HG02678 (cell line): Measurements from ENCODE around the gene ZBTB32.
A peak's percentile ranks its signal among the peaks of the same experiment; 100 is the strongest.

Experiments used
- ATAC-seq: cut with Tn5 transposase; IDR thresholded peaks from one replicate; pipeline ENCODE4 v1.9.1; 2021; ENCODE audit warnings: mild to moderate bottlenecking, moderate library complexity; ENCODE audit not compliant: unreplicated experiment

Gene ZBTB32

DNA sequence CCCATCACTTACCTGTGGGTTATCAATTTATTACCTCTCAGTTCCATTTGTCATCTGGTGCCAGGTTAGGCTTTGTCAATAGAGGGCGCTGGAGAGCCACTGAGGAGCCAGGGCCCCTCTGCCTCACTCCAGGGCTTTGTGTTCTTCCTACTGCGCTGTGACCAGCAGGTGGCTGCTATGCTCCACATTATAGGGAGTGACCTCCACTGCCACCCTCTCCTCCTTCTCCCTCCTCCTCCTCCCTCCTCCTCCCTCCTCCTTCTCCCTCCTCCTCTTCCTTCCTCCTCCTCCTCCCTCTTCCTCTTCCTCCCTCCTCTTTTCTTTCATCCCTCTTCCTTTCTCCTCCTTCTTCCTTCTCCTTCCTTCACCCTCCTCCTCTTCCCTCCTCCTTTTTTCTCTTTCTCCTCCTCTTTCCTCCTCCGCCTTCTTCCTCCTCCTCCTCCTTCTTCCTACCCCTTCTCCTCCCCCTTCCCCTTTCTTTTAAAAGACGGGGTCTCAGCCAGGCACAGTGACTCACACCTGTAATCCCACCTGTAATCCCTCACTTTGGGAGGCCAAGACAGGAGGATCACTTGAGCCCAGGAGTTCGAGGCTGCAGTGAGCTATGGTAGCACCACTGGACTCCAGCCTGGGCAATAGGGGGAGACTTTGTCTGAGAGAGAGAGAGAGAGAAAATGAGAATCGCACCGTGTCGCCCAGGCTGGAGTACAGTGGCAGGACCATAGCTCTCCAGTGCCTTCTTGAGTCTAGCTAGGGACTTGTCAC lies 10.3 kb upstream of the ZBTB32 start:
- peak; percentile 83 for ATAC-seq

DNA sequence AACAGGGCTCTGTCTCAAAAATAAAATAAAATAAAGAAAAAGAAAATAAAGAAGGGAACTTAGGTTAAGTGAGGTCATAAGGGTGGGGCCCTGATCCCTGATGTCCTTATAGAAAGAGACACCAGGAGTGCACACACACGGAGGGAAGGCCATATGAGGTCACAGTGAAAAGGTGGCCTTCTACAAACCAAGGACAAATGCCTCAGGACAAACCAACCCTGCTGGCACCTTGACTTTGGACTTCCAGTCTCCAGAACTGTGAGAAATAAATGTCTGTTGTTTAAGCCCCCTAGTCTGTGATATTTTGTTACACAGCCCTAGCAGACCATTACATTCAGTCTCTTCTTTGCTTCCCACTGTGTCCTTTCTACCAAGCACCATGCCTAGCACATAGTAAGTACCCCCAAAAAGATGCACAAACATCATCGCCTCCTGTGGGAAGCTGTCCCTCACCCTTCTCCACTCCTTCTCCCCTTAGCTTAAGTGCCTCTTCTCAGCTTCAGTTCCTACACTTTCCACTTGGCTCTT lies 8.4 kb upstream of the ZBTB32 start:
- no peak for ATAC-seq

DNA sequence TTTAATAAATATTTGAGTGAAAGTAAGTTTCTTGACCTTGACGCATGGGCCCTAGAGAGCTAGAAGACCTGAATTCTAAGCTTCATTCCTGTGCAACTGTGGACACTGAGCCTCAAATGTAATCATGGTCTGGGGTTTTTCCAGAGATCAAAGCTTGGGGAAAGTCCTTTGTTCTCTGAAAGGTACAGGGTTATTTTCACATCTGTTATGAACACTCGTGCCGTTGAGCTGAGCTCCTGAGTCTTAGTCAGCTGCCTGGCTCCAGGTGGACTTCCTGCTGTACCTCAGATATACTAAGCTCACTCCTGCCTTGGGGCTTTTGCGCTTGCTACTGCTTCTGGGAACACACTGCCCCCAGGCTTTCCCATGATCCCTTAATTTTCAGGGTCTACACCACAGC lies 7.5 kb upstream of the ZBTB32 start:
- ATAC-seq: no peak

DNA sequence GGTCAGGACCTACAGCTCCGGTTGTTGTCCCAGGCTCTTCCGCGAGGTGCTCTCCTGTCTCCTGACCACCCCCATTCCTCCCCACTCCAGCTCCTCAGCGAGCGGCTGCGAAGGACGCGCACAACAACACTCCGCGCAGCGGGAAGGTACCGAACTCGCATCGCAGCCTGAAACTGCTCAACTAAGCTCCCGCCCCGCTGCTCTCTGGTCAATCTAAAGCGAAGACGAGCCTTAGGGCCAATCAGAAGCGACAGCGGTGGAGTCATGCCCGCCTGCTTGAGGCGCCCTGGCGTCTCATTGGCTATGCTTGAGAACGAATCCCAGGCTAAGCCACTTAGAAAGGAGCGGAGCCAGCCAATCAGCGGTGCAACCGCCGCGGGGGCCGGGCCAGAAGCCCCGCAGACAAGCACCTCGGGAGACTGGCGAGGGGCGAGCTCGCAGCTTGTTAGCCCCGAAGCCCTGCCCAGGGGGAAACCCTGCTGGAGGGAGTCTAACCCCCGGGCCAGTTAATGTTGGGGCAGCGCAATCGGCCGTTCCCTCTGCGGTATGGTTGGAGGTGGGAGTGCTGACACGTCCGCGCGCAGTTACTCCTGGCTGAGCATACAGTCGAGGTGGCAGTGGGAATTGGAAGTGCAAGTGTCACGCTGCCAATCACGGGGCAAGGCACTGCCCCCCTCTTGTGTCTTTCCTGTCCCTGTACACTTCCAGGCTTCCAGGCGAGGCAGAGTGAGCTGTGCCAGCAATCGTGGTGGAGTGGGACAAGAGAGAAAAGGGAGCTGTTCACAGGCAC lies 1.9 kb upstream of the ZBTB32 start:
- ATAC-seq: peak; percentile 97

DNA sequence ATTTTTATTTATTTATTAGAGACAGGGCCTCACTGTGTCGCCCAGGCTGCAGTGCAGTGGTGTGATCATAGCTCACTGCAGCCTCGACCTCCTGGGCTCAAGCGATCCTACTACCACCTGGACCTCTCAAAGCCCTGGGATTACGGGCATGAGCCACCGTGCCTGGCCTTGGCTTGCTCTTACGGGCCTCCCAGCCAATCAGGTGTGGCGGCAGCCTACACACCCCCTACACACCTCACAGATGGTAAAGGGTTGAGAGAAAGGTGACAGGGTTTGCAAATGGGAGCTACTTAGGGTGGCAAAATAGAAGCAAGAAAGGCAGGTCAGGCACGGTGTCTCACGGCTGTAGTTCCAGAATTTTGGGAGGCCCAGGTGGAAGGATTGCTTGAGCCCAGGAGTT lies 1.0 kb upstream of the ZBTB32 start:
- no peak for ATAC-seq

DNA sequence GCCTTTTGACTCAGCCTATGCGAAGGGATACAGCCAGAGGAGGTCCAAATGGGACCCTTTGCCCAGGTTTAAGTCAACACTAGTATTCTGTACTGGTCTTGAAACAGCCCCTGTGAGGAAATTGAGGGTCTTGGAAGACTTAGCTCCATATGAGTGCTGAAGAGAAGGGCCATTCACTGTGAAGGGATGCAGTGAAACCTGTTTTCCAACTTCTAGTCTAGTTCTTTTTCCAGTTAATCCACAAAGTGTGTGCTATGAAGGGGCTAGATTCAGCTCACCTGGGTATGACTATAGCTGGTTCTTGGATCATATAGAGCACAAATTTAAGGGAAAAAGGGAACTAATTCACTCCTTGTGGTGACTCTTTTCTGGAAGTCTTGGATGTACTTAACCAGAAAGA lies 4.0 kb downstream of the ZBTB32 start:
- no peak for ATAC-seq

DNA sequence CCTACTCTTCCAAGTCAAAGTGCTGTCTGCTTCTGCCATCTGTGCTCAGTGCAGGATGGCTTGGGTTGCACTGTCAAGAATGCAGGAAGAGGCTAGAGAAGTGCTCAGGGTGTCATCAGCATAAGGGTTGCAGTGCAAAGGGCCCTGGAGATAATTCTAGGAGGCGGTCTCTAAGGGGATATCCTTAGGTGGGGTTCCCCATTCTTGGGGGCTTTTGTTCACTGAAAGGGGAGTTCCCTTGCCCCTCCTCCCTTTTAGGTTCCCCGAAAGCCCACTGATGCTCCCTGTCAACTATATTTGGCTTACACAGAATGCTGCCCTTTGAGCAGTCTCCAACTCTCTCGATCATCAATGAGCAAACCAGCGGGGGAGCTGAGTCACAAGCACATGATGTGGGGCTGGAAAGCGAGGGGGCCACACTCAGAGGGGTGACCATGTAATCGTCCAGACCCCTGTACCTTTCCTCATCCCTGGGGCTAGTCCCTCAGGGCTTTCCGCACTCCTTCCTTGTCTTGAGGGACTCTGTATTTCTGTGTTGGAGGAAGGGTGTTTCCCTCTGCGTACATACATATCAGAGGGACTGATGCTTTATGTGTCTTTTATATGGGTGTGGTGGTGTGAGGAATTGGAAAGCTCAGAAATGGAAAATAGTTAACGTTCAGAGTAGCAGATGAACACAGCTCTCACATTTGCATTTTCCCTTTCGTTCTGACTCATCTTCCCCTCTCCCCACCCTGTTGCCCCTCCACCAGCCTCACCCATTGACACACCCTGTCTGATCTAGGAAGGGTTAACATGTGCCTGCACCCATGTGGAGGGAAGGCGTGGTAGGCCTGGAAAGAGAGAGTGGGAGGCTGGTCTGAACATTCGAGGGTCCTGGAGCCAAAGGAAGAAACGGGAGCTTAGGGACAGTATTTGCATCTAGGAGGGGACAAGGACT lies 6.7 kb downstream of the ZBTB32 start:
- ATAC-seq: peak; percentile 43

DNA sequence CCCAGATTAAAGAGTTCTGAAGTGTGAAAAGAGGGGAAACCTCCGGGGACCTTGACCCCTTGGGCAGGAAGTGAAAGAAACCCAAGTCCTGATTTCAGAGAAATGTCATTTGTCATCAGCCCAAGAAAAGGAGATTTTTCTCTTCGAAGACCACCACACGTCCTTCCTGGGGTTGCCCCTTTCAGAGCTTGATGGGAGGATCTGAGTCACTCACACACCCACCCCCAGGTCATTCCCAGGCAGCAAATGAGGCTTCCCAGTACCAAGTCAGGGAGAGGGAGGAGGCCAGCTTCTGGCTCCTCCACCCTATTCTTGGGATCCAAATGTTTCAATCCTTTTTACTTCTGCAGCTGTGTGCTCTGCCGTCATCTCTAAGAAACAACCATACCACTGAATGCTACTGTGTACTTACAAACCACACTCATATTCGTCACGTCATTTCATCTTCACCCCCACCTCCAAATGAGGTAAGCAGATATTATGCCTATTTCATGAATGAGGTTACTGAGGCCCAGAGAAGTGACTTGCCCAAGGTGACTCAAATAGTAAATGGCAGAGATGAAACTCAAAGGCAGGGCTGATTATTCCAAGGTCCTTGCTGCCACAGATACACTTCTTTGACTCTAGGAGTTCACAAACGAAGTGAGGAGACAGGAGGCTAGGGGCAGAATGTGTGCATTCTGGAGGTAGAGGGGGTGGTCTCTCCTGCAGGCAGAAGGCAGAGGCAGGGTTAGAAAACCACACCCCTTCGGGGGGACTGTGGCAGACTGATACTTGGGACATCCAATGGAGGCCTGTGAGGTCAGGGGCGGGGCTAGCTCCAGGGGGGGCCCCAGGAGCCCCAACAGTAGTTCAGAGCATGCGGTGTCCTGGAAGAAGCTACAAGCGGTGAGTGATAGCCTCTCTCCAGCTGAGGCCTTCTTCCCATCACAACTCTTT lies 8.5 kb downstream of the ZBTB32 start:
- ATAC-seq: no peak

DNA sequence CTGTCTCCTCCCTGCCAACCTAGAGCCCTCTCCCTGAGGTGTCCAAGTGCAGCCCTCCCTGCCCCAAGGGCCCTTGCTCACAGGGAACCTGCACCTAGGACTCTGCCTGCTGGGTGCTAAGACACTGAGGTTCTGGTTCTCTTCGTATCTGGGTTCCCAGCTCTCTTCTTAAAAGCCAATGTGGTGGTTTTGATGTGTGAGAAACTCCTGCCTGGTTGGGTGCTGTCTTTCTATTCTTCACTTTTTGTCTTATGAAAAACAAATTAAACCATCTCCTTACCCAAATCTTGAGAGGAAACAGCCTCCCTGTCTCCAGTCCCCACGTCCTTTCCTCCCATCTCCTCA lies 9.1 kb downstream of the ZBTB32 start:
- no peak for ATAC-seq

DNA sequence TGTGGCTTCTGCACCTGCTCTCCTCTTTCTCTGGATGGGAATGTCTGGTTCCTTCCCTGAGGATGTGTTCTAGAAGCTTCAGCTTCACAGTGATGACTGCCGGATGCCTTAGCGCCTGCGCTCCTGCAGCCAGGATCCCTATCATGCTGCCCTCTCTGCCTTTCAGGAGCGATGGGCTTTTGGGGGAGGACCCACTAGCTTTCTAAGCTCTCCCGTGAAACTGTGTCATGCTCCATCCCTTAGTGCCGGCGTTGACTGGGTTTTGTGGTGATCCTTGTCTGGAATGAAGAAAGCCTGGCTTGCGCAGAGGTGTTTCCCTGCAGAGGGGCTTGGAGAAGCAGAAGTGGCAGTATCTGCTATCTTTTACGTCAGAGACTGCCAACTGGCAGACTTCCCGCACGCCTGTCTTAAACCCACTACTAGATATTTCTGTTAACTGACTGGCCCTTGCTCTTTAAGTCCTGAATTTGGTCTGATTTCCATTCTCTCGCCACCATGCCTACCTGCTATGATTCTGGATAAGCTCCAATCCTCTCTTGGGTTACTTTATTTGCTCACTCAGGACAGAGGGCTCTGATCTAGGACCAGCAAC lies 9.6 kb downstream of the ZBTB32 start:
- ATAC-seq: no peak

DNA sequence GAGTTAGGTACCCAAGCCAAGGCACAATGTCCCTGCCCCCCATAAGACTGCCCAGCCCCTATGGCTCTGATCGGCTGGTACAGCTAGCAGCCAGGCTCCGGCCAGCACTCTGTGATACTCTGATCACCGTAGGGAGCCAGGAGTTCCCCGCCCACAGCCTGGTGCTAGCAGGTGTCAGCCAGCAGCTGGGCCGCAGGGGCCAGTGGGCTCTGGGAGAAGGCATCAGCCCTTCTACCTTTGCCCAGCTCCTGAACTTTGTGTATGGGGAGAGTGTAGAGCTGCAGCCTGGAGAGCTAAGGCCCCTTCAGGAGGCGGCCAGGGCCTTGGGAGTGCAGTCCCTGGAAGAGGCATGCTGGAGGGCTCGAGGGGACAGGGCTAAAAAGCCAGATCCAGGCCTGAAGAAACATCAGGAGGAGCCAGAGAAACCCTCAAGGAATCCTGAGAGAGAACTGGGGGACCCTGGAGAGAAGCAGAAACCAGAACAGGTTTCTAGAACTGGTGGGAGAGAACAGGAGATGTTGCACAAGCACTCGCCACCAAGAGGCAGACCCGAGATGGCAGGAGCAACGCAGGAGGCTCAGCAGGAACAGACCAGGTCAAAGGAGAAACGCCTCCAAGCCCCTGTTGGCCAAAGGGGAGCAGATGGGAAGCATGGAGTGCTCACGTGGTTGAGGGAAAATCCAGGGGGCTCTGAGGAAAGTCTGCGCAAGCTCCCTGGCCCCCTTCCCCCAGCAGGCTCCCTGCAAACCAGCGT lies 10.4 kb downstream of the ZBTB32 start:
- no peak for ATAC-seq

DNA sequence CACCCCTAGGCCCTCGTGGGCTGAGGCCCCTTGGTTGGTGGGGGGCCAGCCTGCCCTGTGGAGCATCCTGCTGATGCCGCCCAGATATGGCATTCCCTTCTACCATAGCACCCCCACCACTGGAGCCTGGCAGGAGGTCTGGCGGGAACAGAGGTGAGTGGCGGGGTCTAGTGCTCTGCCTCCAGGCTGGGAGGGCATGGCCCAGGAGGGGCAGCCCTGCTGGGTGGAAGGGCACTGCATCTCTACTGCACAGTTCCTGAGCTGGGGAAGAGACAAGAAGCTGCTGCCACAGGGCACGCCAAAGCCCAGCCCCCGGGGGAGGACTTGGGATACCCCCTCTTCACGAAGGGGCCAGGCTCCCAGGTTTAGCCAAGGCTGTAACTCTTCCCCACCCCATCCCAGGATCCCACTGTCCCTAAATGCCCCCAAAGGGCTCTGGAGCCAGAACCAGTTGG lies 11.0 kb downstream of the ZBTB32 start:
- no peak for ATAC-seq

DNA sequence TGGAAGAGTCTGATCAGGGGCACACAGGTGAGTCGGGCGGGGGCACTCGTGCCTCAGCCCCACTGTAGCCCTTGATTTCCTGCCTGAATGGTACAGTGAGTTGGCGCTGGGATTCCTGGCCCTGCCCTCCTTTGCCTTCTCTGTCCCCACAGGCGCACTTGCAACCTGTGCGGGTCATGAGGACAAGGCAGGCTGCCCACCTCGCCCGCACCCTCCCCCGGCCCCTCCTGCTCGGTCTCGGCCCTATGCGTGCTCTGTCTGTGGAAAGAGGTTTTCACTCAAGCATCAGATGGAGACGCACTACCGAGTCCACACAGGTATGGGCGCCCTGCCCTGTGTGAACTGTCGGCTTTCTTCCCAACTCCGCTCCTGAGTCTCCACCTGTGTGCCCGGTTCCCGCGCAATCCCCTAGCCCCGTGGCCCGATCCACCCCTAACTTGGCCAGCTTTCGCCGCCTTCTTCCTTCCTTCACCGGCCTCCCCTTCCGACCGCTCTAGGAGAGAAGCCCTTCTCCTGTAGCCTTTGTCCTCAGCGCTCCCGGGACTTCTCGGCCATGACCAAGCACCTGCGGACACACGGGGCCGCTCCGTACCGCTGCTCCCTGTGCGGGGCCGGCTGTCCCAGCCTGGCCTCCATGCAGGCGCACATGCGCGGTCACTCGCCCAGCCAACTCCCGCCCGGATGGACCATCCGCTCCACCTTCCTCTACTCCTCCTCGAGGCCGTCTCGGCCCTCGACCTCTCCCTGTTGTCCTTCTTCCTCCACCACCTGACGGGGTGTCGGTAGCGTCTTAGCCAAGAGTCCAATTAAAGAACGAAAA lies 11.8 kb downstream of the ZBTB32 start:
- ATAC-seq: no peak

DNA sequence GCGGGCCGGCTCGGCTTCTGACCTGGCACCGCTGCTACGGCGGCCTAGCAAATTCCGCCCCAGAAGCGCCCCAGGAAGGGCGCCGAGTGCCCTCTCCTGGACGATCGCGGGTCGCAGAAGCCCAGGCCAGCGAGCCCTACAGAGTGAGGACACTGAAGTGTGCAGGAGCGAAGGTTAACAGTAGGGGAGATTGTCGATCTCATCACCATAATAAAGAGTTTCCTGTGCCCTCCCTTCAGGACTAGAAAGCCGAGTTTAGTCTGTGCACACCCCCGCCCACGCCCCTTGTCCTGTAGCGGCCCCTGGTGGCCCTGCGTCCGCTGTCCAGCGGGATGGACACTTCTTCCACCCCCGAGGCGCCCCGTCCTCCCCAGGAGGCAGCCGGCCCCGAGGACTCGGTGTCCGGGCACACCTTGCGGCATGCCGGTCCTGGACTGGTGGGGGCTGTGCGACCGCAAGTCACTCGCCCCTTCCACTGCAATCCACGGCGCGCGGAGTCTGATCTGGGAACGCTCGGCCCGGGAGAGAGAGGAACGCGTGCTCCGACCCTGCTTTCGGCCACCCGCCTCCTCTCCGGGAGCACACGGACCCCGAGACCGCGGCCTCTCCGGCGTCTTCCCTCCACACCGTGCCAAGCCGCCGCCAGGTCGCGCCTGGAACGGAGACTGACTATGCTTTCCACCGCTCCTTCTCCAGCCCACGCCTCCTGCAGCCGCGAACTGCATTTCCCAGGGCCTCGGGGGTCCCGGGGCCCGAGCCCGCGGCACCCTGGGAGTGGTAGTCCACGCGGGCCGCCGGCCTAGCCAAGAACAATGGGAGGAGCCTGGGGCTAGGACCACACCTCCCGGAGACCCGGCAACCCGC lies 12.7 kb downstream of the ZBTB32 start:
- ATAC-seq: peak; percentile 65

DNA sequence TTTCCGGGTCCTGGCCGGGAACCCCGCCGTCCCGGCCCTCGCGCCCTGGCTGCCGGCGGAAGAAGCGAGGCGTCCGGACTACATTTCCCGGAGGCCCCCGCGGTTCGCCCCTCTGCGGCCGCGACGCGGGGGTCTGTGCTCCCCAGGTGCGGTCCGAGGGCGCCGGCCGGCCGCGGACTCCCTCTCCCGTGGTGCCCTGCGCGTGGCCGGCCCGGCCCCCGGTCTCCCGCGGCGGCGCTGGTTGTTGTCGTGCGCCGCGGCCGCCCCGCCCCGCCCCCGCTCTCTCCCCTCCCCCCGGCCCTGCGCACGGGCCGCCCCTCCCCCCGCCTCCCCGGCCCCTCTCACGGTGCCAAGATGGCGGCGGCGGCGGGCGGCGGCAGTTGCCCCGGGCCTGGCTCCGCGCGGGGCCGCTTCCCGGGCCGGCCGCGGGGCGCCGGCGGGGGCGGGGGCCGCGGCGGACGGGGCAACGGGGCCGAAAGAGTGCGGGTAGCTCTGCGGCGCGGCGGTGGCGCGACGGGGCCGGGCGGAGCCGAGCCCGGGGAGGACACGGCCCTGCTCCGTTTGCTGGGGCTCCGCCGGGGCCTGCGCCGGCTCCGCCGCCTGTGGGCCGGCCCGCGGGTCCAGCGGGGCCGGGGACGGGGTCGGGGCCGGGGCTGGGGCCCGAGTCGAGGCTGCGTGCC lies 13.4 kb downstream of the ZBTB32 start, which contains the start of gene KMT2B:
KMT2B (plus strand) TSS at position 339 of the 680 bp plus-strand sequence; CDS start at position 355, 16 bp downstream.
- ATAC-seq: peak; percentile 64

DNA sequence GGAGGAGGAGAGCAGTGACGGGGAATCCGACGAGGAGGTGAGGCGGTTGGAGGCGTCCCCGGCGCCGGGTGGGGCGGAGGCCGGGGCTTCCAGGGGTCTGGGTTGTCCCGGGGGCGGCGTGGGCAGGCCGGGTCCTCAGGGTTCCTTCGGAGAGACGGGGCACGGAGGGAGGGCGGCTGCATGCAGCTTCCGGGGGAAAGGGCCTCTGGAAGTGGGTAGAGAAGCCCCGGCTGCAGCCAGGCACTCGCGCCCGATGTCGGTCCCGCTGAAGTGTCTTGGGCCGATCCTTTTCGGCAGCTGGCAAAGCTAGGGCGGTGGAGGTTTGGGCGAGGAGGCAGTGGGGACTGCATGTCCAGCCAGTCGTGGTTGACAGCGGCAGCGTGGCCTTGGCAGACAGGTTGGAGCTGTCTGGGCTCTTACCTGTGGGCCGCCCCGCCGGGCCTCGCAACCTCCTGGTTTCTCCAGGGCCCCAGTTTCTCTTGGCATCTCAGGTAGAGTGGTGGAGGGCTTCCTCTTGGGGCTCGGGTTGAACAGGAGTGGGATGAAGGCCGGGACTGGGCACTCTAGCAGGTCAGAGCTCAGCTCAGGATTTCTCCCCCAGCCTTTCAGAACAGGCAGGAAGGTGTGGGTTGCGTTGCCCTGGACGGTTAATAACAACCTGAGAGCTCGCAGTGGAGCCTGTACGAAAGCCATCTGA lies 14.1 kb downstream of the ZBTB32 start:
- peak; percentile 3 for ATAC-seq
